SK-N-SH (cell line): Measurements from ENCODE around the gene PRKCA.

ENCODE experiments used
- CTCF ChIP-seq: fragments of 200-600 bp; sonication (generic); IDR thresholded peaks from 2 replicates; pipeline ENCODE4 v1.6.1; 2017; ENCODE audit warnings: antibody characterized with exemption, mild to moderate bottlenecking, moderate library complexity
- EZH2phosphoT487 ChIP-seq: fragments of 200-600 bp; sonication (generic); IDR thresholded peaks from 2 replicates; pipeline ENCODE4 v1.6.1; 2017; ENCODE audit warnings: low read depth, mixed run types, mild to moderate bottlenecking, antibody characterized with exemption, moderate library complexity, borderline replicate concordance
- GATA2 ChIP-seq: sonication (generic); formaldehyde crosslinking; IDR thresholded peaks from 2 replicates; pipeline ENCODE4 v1.5.0; 2020; ENCODE audit warnings: mild to moderate bottlenecking, missing genetic modification reagents
- IRF3 ChIP-seq: fragments of 150-350 bp; IDR thresholded peaks from 2 replicates; pipeline ENCODE4 v1.6.1; 2016; ENCODE audit warnings: mild to moderate bottlenecking, low read depth, low read length
- NFIC ChIP-seq: IDR thresholded peaks from 2 replicates; pipeline ENCODE4 v1.4.0; 2012; ENCODE audit warnings: borderline replicate concordance
- PBX3 ChIP-seq: IDR thresholded peaks from 2 replicates; pipeline ENCODE4; 2012
- POLR2AphosphoS5 ChIP-seq: IDR thresholded peaks from 2 replicates; pipeline ENCODE4 v1.6.1; 2012; ENCODE audit warnings: low read depth, low read length
- SIN3A ChIP-seq: IDR thresholded peaks from 2 replicates; pipeline ENCODE4 v1.6.1; 2012; ENCODE audit warnings: low read depth, mild to moderate bottlenecking, low read length, moderate library complexity, borderline replicate concordance
- TEAD4 ChIP-seq: IDR thresholded peaks from 2 replicates; pipeline ENCODE4 v1.4.0; 2012; ENCODE audit warnings: mild to moderate bottlenecking, borderline replicate concordance; ENCODE audit not compliant: insufficient read depth

- TF ChIP-seq SIN3A (no peak), NFIC (no peak), CTCF (no peak), PBX3 (no peak), POLR2AphosphoS5 (no peak), GATA2 (no peak), TEAD4 (no peak), IRF3 (no peak), EZH2phosphoT487 (no peak)
These were observed 432.0 kb downstream of the PRKCA start for GRCh38 chr17:66734186-66734943.
